SK-N-MC (cell line): ENCODE measurements around the gene RBM20.

Experiments used
- EZH2 ChIP-seq: fragments of 200-600 bp; sonication (generic); IDR thresholded peaks from one replicate; pipeline ENCODE4 v1.6.1; 2017; ENCODE audit warnings: antibody characterized with exemption
- POLR2AphosphoS5 ChIP-seq: IDR thresholded peaks from 2 replicates; pipeline ENCODE4 v1.6.1; 2012; ENCODE audit warnings: mild to moderate bottlenecking, low read depth, low read length, borderline replicate concordance

DNA sequence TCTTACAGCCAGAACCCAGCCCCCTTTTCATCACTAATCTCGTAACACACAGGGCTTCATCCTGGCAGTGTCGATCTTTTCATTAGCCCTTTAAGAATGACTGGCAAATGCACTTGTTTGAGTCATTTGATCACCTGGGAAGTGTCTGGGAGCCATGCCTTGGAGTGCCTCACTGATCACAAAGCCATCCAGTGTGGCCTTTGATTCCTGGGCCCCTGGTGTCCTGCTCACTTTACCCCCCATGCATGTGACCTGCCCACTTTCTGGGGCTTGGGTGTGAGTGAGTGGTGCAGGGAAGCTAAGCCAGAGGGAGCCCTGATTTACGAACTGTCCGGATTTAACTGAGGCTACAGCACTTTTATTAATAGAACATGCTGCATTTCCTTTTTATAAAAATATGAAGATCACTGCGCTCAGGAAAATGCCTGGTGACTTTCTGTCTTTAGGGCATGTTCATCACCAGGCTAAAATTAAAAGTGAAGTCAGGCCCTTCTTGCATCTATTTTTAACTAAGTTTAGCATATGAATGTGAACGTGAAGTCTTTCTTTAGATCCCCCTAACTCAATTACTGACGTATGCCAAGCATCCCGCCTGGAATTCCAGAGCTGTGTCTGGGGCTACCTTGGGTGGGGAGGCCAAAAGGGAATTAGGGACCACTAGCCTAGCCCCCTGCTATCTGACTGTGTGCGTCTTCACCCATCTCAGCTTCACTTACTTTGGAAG is 23.6 kb downstream of the RBM20 start:
- TF ChIP-seq EZH2 = no peak
- TF ChIP-seq POLR2AphosphoS5 = no peak
